GM18508 (cell line): ENCODE measurements around the gene HOXD11.

Experiments used
- ATAC-seq: cut with Tn5 transposase; IDR thresholded peaks from one replicate; pipeline ENCODE4 v1.9.1; 2021; ENCODE audit warnings: moderate number of reproducible peaks; ENCODE audit not compliant: insufficient read depth, unreplicated experiment

The HOXD11 gene

GRCh38 chr2:176092270-176093144, 14.6 kb upstream of the HOXD11 start, which contains the start of gene HOXD13:
TSS of gene HOXD13 (plus strand) at chr2:176092721. CDS start at chr2:176092891, 170 bp downstream.
- ATAC-seq, result no peak

- no peak for ATAC-seq
These were observed 13.8 kb upstream of the HOXD11 start for GRCh38 chr2:176093145-176093897.

GRCh38 chr2:176093898-176094249, 13.2 kb upstream of the HOXD11 start:
- no peak for ATAC-seq

- ATAC-seq, result no peak
These were observed 12.7 kb upstream of the HOXD11 start for GRCh38 chr2:176094349-176094748.

DNA sequence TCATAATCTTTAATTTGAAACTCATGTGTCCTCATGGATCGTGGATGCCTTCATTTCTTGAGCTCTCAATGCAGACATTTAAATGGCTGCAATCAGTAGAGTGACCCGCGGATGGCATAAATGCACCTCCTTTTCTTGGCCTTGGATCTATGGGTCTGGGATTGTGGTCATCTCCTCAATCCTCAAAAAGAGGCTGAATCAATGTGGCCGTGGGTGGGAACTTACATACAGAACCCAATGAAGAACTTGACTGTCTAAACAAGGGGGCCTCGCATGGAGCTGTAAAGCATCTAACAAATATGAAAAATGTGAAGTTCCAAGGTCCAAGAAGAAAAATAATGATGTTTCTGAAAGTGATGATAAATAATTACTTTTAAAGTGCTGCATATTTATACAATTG, 11.7 kb upstream of the HOXD11 start:
- no peak for ATAC-seq

DNA sequence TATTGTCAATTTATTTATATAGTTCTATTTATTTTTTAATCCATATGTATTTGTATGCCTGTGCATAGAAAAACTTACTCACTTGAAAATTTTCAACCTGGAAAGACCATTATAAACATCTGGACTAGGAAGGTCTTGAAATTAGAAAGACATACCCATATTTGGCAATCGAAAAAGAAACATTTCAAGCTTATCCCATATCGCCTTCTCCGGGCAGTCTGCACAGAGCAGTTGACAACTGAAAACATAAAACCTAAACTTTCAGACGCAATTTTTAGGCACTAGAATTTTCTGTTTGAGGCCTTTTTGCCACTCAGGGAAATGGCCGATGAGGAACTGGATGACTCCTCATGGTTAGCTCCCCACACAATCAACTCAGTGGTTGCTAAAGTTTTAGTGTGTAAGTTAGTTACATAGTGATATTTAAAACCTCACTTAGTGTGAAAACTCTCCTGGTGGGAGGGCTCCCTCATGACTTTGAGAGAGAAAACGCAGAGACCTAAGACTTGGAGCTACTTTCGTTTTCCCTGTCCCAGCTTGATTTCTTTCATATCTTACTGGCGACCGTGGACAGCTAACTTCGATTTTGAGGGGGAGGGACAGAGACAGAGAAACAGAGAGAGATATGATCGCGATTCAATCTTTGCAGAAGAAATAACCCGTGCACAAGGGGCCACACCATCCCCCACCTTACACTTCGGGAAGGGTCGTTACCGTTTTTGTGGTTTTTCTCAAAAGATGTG, 10.7 kb upstream of the HOXD11 start:
- no peak for ATAC-seq

- peak; percentile 65 for ATAC-seq
These were observed 9.9 kb upstream of the HOXD11 start for GRCh38 chr2:176096986-176097819.

- no peak for ATAC-seq
These were observed 9.2 kb upstream of the HOXD11 start for GRCh38 chr2:176097820-176098365.

DNA sequence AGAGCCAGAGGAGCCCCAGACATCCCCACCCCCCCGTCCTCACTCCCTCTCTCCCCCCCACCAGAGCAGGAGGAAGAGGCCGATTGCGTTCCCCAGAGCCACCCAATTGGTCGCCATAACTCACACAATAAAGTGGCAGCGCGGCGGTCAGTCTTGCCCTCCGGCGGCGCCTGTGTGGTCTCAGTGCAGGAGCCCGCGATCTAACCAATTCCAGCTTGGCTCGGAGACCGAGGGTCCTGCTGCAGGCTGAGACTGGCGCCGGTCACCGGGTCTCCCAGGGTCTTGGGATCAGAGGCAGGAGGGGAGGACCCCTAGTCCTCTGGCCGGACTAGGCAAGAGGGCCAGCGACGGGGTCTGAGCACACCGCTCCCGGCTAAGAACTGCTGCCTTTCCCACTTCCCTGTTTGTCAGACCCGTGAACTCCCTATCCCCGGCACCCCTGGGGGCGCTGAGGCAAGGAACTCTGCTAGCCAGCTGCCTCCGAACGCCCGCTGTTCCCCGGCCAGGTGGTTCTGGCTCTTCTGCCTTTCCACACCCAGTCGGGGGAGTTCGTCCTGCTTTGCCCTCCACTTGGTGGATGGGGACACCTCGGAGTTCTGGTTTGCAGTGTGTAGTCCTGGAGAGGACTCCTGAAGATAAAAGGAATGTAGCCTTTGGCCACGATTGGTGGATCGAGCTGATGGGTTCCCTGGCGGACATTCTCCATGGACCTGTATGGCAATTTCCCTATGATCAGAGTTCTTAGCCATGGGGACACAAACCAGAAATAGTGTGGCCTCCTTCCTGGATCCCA, 8.5 kb upstream of the HOXD11 start:
- no peak for ATAC-seq

DNA sequence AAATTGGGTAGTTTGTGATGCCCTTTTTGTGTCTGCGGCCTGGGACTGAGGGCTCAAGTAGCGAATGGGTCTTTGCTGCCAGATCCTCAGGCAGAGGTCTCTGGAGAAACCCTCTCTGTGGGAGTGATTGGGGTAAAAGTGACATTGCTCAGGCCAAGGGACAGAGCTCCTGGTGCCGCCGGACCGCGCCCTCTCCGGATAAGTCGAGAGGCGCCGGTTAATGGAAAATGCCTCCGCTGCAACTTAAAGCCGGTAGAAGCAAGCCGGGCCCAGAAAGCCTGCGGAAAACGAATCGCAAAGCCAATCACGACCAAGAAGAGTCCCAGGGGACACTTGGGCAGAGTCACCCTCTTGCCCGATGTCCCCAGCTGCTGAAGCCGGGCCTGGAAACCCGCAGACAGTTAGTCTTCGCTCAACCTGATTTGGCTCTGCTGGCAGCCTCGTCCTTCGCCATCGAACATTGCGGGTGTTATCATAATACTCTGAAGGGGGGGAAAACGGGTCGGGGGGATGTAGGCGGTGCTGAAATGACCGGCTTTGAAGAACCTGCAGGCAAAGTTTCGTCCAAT, 7.8 kb upstream of the HOXD11 start:
- ATAC-seq, result no peak

DNA sequence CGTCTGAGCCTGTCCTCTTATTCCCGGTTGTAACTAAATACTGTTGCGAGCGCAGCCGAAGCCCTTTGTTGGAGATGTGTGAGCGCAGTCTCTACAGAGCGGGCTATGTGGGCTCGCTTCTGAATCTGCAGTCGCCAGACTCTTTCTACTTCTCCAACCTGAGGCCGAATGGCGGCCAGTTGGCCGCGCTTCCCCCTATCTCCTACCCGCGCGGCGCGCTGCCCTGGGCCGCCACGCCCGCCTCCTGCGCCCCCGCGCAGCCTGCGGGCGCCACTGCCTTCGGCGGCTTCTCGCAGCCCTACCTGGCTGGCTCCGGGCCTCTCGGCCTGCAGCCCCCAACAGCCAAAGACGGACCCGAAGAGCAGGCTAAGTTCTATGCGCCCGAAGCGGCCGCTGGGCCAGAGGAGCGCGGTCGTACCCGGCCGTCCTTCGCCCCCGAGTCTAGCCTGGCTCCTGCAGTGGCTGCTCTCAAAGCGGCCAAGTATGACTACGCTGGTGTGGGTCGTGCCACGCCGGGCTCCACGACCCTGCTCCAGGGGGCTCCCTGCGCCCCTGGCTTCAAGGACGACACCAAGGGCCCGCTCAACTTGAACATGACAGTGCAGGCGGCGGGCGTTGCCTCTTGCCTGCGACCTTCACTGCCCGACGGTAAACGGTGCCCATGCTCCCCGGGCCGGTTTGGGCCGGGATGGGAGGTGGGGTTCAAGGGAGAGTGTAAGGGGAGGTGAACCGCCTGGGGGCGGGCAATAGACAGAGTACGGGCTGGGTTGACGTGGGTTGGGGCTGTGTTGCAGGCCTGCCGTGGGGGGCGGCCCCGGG, 7.1 kb upstream of the HOXD11 start, which contains the start of gene HOXD12:
HOXD12 (plus strand) TSS at position 68 of the 819 bp plus-strand sequence; CDS start at position 75, 7 bp downstream.
- no peak for ATAC-seq

DNA sequence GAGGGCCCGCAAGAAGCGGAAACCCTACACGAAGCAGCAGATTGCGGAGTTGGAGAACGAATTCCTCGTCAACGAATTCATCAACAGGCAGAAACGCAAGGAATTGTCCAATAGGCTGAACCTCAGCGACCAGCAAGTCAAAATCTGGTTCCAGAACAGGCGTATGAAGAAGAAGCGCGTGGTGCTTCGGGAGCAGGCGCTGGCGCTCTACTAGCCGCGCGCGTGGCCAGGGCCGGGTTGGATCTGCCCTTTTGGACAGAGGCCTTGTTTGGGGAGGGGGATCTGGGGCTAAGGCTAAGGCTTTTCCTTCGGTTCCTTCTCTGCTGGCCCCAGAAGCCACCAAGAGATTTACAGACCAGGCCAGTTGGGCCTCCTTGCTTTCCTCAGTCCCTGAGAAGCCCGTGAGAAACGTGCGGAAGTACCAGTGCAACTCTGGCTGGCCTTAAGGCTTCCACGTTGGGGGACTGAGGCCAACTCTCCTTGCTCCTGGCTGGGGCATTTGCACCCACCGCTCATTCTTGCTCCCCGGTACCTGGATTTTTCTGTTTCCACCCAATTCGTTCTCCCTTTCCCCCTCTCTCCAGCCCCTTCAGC, 6.4 kb upstream of the HOXD11 start:
- no peak for ATAC-seq

DNA sequence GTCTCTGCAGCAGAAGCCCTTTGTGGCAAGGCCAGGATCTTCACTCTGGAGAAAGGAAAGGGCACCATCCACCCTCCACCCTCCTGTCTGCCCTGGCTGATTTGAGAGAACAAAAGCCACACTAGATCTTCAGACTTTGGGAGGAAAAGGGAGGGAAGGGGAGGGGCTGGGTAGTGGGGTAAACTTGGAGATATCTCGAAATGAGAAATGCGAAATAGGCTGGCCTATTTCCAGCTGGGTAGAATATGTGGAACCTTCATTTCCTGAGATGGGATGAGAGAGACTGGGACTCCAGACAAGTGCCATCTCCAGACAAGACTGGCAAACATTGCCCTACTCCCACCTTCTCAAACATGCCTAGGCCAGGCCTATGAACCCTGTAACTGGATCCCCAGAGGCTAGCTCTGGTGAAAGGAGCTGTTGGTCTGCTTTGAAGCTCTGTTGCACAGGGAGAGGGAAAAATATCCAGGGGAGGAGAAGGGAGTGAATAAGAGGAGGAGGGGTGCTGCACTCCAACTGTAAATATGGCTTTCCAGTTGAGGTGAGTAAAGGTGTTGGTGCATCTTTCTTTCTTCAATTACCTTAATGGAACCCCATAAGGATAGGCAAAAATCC, 5.8 kb upstream of the HOXD11 start:
- ATAC-seq, result no peak

- ATAC-seq, result no peak
These were observed 5.2 kb upstream of the HOXD11 start for GRCh38 chr2:176101842-176102241.

- no peak for ATAC-seq
These were observed 4.7 kb upstream of the HOXD11 start for GRCh38 chr2:176102309-176102866.

DNA sequence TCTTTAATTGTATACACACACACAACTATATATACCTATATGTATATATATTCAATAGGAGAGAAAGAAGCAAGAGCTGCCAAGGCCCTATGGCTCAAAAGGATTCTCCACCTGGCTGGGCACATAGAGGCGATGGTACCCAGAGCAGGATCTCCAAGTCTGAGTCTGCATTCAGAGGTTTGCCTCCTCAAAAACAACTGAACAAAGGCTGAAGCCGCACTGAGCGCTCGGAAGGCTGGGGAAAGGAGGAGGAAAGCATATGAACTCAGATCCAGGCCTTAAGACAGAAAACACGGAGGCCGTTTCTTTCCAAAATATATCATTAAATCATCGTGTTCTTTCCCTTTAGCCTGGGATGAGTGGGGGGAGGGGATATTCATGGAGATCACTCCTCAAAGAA, 3.9 kb upstream of the HOXD11 start:
- ATAC-seq, result no peak
